Measurements from ENCODE around the gene CFD.
A peak's percentile ranks its signal among the peaks of the same experiment; 100 is the strongest.
"Not testable (repeated sequence)": the region's sequence is repeated elsewhere in the genome, so short reads cannot be mapped to it uniquely, and the experiment has no call there.

The CFD gene

GRCh38 chr19:850221-850978 lies 9.1 kb upstream of the CFD start:
- Histone ChIP-seq H3K36me3 (ENCODE audit: control insufficient read depth, insufficient read depth, low read length) (no peaks in the 10 kb centered on the region), H3K4me1 (ENCODE audit: control insufficient read depth, insufficient read depth, low read length) (peaks cover 8% of the 10 kb centered on the region), H3K27ac (ENCODE audit: low read depth, low read length) (peak overlapping the region; percentile 80), H3K27me3 (ENCODE audit: control insufficient read depth, insufficient read depth, low read length) (peaks cover 6% of the 10 kb centered on the region), H3K4me3 (ENCODE audit: low read length) (peak overlapping the region; percentile 19), H3K9ac (ENCODE audit: low read length) (no peak overlapping the region)

- H3K4me1 ChIP-seq (ENCODE audit: control insufficient read depth, insufficient read depth, low read length): peaks cover 8% of the 10 kb centered on the region
- H3K9ac ChIP-seq (ENCODE audit: low read length): no peak overlapping the region
- no peaks in the 10 kb centered on the region for H3K36me3 ChIP-seq (ENCODE audit: control insufficient read depth, insufficient read depth, low read length)
- H3K27ac ChIP-seq (ENCODE audit: low read depth, low read length): peak overlapping the region; percentile 80
- H3K4me3 ChIP-seq (ENCODE audit: low read length): peak overlapping the region; percentile 19
- H3K27me3 ChIP-seq (ENCODE audit: control insufficient read depth, insufficient read depth, low read length): peaks cover 5% of the 10 kb centered on the region
Measured at GRCh38 chr19:850979-851335, 8.5 kb upstream of the CFD start.

DNA sequence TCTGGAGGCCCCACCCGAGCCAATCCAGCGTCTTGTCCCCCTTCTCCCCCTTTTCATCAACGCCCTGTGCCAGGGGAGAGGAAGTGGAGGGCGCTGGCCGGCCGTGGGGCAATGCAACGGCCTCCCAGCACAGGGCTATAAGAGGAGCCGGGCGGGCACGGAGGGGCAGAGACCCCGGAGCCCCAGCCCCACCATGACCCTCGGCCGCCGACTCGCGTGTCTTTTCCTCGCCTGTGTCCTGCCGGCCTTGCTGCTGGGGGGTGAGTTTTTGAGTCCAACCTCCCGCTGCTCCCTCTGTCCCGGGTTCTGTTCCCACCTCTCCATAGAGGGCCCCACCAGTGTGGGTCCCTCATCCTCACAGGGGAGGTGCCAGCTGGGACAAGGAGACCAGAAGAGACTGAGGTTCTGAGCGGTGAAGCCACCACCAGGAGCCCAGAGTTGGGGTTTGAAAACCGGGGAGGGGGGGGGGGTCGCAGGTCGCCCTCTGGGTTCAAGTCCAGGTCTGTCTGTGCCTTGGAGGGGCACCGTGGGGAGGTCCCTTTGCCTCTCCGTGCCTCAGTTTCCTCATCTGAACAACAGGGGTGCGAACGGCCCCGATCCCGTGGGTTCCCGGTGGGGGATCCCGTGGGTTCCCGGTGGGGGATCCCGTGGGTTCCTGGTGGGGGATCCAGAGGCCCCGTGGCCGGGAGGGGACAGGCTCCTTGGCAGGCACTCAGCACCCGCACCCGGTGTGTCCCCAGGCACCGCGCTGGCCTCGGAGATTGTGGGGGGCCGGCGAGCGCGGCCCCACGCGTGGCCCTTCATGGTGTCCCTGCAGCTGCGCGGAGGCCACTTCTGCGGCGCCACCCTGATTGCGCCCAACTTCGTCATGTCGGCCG lies 7.1 kb upstream of the CFD start, which contains the start of gene ELANE:
Gene ELANE, plus strand, starts transcription at position 168 of the 878 bp plus-strand sequence. Its CDS starts 26 bp downstream, at position 194.
- peak within 1 kb of the TSS; percentile 80 for H3K27ac ChIP-seq (ENCODE audit: low read depth, low read length)
- no peak within 1 kb of the TSS for H3K4me3 ChIP-seq (ENCODE audit: low read length)
- peaks cover 4% of the 10 kb centered on the region for H3K27me3 ChIP-seq (ENCODE audit: control insufficient read depth, insufficient read depth, low read length)
- no peaks in the 10 kb centered on the region for H3K36me3 ChIP-seq (ENCODE audit: control insufficient read depth, insufficient read depth, low read length)
- no peak within 1 kb of the TSS for H3K9ac ChIP-seq (ENCODE audit: low read length)
- H3K4me1 ChIP-seq (ENCODE audit: control insufficient read depth, insufficient read depth, low read length): peaks cover 8% of the 10 kb centered on the region

DNA sequence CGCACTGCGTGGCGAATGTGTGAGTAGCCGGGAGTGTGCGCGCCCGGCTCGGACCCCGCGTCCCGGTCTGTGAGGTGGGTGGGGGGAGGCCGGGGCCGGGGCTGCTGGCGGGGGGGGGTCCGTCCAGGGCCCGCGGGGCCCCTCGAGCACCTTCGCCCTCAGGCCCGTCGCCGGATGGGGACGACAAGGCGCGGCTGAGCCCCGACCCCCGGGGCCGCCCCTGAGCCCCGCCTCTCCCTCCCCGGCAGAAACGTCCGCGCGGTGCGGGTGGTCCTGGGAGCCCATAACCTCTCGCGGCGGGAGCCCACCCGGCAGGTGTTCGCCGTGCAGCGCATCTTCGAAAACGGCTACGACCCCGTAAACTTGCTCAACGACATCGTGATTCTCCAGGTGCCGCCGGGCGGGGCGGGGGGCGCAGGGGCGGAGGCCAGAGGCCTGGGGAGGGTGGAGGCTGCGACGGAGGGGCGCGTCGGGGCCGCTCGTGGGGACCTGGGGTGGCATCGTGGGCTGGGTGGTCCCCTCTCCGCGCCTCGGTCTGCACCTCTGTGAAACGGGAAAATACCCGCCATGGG lies 6.4 kb upstream of the CFD start:
- Histone ChIP-seq H3K36me3 (ENCODE audit: control insufficient read depth, insufficient read depth, low read length) (no peaks in the 10 kb centered on the region), H3K27ac (ENCODE audit: low read depth, low read length) (no peak overlapping the region), H3K27me3 (ENCODE audit: control insufficient read depth, insufficient read depth, low read length) (peaks cover 4% of the 10 kb centered on the region), H3K4me1 (ENCODE audit: control insufficient read depth, insufficient read depth, low read length) (peaks cover 8% of the 10 kb centered on the region), H3K4me3 (ENCODE audit: low read length) (no peak overlapping the region), H3K9ac (ENCODE audit: low read length) (no peak overlapping the region)

- not testable (repeated sequence) for H3K4me1 ChIP-seq (ENCODE audit: control insufficient read depth, insufficient read depth, low read length); H3K9ac ChIP-seq (ENCODE audit: low read length); H3K27me3 ChIP-seq (ENCODE audit: control insufficient read depth, insufficient read depth, low read length); H3K4me3 ChIP-seq (ENCODE audit: low read length); H3K27ac ChIP-seq (ENCODE audit: low read depth, low read length); H3K36me3 ChIP-seq (ENCODE audit: control insufficient read depth, insufficient read depth, low read length)
Measured at GRCh38 chr19:853614-854220, 5.7 kb upstream of the CFD start.

- Histone ChIP-seq H3K27me3 (ENCODE audit: control insufficient read depth, insufficient read depth, low read length) (peaks cover 4% of the 10 kb centered on the region), H3K27ac (ENCODE audit: low read depth, low read length) (no peak overlapping the region), H3K36me3 (ENCODE audit: control insufficient read depth, insufficient read depth, low read length) (no peaks in the 10 kb centered on the region), H3K4me1 (ENCODE audit: control insufficient read depth, insufficient read depth, low read length) (peaks cover 8% of the 10 kb centered on the region), H3K9ac (ENCODE audit: low read length) (no peak overlapping the region), H3K4me3 (ENCODE audit: low read length) (no peak overlapping the region)
Measured at GRCh38 chr19:854549-854948, 4.9 kb upstream of the CFD start.

DNA sequence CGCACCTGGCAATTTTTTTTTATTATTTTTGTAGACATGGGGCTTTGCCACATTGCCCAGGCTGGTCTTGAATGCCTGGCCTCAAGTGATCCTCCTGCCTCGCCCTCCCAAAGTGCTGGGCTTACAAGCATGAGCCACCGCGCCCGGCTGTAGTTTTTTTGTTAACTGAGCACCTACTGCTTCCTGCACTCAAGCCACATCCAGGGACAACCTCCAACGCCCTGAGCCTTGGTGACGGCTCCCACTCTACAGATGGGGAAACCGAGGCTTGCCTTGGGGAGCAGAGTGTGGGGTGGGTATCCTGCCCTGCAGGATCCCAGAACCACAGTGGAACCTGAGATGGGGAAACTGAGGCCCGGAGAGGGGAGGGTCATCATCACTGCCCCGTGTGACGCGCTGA lies 4.3 kb upstream of the CFD start:
- H3K4me3 ChIP-seq (ENCODE audit: low read length): no peak overlapping the region
- no peak overlapping the region for H3K27ac ChIP-seq (ENCODE audit: low read depth, low read length)
- peaks cover 8% of the 10 kb centered on the region for H3K4me1 ChIP-seq (ENCODE audit: control insufficient read depth, insufficient read depth, low read length)
- no peaks in the 10 kb centered on the region for H3K36me3 ChIP-seq (ENCODE audit: control insufficient read depth, insufficient read depth, low read length)
- H3K9ac ChIP-seq (ENCODE audit: low read length): no peak overlapping the region
- peaks cover 4% of the 10 kb centered on the region for H3K27me3 ChIP-seq (ENCODE audit: control insufficient read depth, insufficient read depth, low read length)

- no peaks in the 10 kb centered on the region for H3K36me3 ChIP-seq (ENCODE audit: control insufficient read depth, insufficient read depth, low read length)
- H3K9ac ChIP-seq (ENCODE audit: low read length): no peak overlapping the region
- peaks cover 4% of the 10 kb centered on the region for H3K27me3 ChIP-seq (ENCODE audit: control insufficient read depth, insufficient read depth, low read length)
- no peak overlapping the region for H3K4me3 ChIP-seq (ENCODE audit: low read length)
- no peak overlapping the region for H3K27ac ChIP-seq (ENCODE audit: low read depth, low read length)
- peaks cover 8% of the 10 kb centered on the region for H3K4me1 ChIP-seq (ENCODE audit: control insufficient read depth, insufficient read depth, low read length)
Measured at GRCh38 chr19:855566-856120, 3.8 kb upstream of the CFD start.

- Histone ChIP-seq H3K4me3 (ENCODE audit: low read length) (no peak overlapping the region), H3K4me1 (ENCODE audit: control insufficient read depth, insufficient read depth, low read length) (no peaks in the 10 kb centered on the region), H3K36me3 (ENCODE audit: control insufficient read depth, insufficient read depth, low read length) (no peaks in the 10 kb centered on the region), H3K27me3 (ENCODE audit: control insufficient read depth, insufficient read depth, low read length) (no peaks in the 10 kb centered on the region), H3K9ac (ENCODE audit: low read length) (no peak overlapping the region), H3K27ac (ENCODE audit: low read depth, low read length) (no peak overlapping the region)
Measured at GRCh38 chr19:858284-858683, 1.2 kb upstream of the CFD start.

DNA sequence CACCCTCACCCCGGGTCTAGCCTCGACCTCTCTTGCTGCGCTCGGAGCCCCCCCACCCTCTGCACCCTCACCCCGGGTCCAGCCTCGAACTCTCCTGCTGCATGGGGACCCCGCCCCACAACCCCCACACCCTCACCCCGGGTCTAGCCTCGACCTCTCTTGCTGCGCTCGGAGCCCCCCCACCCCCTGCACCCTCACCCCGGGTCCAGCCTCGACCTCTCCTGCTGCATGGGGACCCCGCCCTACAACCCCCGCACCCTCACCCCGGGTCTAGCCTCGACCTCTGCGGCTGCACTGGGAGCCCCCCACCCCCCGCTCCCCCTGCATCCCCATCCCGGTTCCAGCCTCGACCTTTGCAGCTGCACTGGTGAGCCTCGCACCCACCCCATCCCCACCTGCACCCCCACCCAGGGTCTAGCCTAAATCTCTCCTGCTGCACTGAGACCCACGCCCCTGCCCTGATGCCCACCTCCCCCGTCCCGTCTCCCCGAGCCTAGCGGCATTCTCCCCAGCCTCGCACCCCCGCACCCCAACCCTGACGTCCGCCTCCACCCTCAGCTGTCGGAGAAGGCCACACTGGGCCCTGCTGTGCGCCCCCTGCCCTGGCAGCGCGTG lies 1.8 kb downstream of the CFD start:
- Histone ChIP-seq H3K4me1 (ENCODE audit: control insufficient read depth, insufficient read depth, low read length) (peaks cover 3% of the 10 kb centered on the region), H3K4me3 (ENCODE audit: low read length) (no peak overlapping the region), H3K9ac (ENCODE audit: low read length) (no peak overlapping the region), H3K36me3 (ENCODE audit: control insufficient read depth, insufficient read depth, low read length) (no peaks in the 10 kb centered on the region), H3K27ac (ENCODE audit: low read depth, low read length) (no peak overlapping the region), H3K27me3 (ENCODE audit: control insufficient read depth, insufficient read depth, low read length) (no peaks in the 10 kb centered on the region)

- H3K36me3 ChIP-seq (ENCODE audit: control insufficient read depth, insufficient read depth, low read length): no peaks in the 10 kb centered on the region
- H3K9ac ChIP-seq (ENCODE audit: low read length): no peak overlapping the region
- H3K27me3 ChIP-seq (ENCODE audit: control insufficient read depth, insufficient read depth, low read length): no peaks in the 10 kb centered on the region
- no peak overlapping the region for H3K4me3 ChIP-seq (ENCODE audit: low read length)
- H3K27ac ChIP-seq (ENCODE audit: low read depth, low read length): no peak overlapping the region
- H3K4me1 ChIP-seq (ENCODE audit: control insufficient read depth, insufficient read depth, low read length): peaks cover 3% of the 10 kb centered on the region
Measured at GRCh38 chr19:861756-862580, 2.5 kb downstream of the CFD start.

All from rectal smooth muscle tissue (tissue), 1 donor.